Fibroblast of the conjunctiva (primary cell): ENCODE results near the gene MAPK8IP3.

Experiments
- DNase-seq: peaks from one replicate; pipeline ENCODE4 v3.0.0-alpha.2; 2010; ENCODE audit warnings: low read depth

The MAPK8IP3 gene

GRCh38 chr16:1740234-1740633 is 34.2 kb downstream of the MAPK8IP3 start:
- no peak for DNase-seq

DNA sequence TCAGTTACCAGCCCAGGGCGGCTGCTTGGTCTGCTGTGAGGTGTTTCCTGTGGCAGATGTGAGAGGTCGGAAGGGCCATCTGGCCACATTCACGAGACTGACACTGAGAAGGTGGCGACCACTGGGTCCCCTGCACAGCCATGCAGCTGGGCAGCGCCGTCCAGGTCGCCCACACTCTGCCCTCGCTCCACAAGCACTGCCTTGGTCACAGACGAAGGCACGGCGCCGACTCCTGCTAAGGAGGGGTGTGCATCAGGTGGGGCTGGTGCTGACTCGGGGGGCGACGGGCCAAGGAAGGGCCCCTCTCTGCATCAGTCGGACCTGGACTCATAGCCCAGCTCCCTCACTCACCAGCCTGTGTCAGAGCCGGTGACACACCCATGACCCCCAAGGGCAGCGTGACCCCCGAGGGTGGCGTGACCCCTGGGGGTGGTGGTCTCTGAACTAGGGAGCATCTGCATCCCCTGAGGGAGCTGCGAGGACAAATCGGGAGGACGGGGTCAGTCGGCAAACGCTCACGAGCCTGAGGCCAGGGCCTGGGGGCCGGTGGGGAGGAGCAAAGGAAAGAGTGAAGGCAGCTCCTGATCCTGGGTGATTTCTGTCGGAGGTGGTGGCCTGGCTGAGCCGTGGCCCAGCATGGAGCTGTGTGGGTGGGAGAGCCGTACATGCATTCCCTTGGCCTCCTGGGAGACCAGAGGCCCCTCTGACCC is 34.9 kb downstream of the MAPK8IP3 start:
- DNase-seq, result no peak

- DNase-seq, result no peak
Observed at GRCh38 chr16:1741553-1742165, 35.7 kb downstream of the MAPK8IP3 start.

DNA sequence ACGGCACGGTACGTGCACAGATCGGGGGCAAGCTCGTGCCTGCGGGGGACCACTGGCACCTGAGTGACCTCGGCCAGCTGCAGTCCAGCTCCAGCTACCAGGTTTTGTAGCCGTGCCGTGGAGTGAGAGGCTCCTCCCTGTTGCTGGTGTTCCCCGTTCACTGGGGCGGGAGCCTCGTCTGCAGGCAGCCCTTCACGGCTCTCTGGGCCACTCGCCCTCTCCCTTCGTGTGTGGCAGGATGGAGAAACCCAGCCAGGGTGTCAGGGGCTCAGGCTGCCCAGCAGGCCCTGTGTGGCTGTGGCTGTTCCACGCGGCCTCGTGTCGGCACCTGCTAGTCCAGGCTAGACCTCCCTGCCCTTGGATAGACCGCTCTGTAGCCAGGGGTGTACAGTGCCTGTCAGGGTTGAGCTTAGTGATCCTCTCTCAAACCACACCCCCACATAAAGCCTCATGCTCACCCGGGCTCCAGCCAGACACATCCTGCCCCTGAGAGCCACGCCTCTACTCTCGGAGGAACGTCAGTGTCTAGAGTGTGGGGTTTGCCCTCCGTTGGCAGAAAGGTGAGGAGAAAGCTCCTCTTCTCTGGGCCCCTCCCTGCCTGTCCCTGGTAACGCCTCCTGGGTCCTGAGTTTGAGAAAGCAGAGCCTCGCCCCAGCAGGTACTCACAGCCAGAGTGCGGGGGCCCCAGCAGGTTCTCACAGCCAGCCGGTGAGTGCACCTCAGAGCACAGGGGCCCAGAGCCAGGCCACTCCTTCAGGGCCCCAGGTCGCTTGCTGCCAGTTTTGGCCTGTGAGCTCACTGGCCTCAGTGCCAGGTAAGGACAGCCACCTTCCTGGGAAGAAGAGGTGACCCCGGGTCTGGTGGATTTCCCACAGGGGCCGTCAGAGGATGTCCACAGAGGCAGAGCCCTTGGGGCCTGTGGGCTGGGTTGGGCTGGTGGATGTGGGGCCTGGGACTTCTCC is 37.7 kb downstream of the MAPK8IP3 start:
- no peak for DNase-seq

DNA sequence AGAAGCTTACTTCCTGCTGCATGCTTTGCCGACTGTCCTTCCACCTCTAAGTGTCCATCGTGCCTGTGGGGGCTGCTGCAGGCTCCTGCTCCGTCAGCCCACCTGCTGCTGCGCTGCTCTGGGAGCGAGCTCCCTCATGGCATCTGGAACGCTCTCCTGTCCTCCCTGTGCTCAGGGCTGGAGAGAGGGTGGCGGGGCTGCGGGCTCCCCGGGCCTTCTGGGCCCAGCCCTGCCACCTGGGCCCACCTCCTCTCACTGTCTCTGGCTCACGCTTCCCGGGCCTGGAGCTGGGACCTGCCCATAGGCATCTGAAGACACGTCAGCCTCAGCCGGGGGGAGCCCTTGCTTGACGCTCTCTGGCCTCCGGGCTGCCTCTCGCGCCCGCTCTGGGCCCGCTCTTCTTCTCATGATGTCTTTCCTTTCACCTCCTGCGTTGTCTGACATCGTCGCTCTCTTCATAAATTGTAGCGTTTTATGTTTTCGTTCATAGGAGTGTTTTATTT is 38.4 kb downstream of the MAPK8IP3 start:
- DNase-seq, result no peak

DNA sequence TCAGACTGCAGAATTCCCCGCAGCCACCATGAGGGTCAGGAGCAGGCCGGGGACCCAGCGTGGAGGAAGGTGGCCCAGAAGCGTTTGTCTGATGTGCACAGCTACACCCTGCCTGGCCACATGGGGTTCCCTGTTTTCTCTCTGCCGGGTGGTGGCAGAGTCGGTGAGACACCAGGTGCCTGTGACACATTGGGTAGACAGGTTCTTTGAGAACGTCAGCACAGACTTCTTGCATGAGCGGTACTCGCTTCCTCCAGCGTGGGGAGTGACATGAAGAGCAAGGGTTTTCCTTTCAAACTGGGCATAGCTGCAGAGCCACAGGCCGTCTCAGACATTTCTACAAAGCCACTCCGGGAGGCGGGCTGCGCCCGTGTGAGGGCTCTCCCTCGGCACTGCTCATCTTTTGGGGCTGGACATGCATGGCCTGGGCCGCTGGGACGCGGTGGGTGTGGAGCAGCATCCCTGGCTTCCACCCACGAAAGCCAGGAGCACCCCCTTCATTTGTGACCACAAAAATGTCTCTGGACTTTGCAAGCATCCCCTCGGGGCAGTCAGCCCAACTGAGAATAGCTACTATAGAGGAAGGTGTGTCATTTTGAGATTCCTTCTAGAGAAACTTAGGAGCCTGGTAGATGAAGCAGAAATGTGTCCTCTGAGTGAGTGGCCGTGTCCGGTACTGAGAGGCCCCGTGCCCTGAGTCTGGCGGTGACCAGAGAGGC is 39.3 kb downstream of the MAPK8IP3 start:
- peak; percentile 22 for DNase-seq

DNA sequence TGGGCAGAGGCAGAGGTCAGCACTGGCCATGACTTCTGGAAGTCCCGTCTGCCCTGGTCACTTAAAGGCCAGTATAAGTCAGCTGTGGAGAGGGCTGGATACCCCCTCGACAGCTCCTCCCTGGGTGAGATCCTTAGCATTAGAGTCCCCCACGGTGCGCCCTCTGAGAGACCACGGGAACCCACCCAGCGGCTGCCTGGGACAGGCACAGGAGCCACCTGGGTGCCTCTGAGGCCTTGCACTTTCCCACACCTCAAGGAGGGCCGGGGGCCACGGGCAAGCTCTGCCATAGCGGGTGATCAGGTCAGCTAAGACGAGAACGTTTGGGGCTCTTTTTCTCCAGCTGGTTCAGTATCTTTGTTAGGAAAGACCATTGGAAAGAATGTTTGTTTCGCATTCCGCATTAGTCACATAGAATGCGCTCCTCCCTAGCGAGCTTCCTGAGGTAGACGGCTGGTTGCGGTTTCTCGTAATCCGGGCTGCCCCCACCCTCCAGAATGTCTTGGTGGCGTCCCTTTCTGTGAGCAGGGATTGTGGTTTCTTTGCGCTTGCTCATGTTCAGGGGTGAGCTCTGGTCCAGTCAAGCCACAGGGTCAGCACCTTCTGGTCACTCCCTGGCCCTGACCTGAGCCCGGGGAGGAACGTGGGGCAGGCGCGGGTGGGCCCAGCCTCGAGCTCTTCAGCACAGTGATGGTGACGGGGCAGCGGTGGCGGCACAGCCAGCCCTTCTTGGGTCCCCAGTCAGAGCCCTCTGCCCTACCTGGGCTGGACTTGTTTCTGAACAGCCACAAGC is 40.1 kb downstream of the MAPK8IP3 start:
- DNase-seq, result peak; percentile 44

- DNase-seq, result no peak
Observed at GRCh38 chr16:1746693-1747195, 40.7 kb downstream of the MAPK8IP3 start.

DNA sequence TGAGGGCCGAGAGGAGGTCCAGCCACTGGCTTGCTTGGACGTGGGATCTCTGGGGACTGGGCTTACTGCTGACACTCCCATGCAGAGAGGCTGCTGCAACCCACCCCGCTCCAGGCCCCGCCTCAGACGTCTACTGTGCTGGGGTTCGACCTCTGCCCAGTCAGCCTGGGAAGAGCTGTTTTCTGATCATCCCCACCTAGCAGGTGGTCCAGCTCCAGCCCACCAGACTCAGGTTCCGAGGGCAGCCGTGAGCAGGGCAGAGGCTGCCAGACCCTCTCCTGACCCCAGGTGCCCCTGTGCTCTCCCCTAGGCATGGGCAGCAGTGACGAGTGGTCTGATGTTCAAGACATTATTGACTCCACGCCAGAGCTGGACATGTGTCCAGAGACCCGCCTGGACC is 41.9 kb downstream of the MAPK8IP3 start:
- DNase-seq, result no peak

- DNase-seq, result no peak
Observed at GRCh38 chr16:1749152-1750117, 43.4 kb downstream of the MAPK8IP3 start.

GRCh38 chr16:1751946-1752345 is 46.0 kb downstream of the MAPK8IP3 start:
- no peak for DNase-seq

DNA sequence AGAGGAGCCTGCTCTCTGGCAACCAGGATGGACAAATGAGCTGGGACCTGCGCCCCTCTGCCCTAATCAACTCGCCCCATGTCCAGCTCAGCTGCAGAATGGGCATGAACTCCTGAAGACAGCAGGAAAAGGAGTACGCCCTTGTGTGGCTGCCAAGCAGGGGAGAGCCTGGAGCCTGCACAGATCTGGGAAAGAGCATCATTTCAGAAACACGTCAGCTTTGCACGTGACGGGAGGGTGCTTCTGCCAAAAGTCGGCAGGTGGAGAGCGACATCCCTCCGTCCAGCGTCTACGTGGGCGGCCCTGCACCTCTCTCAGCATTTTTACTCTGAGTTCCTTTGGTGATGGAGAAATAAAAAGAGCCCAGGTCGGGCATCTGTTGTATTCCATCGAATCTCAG is 46.9 kb downstream of the MAPK8IP3 start:
- DNase-seq, result no peak

- DNase-seq, result no peak
Observed at GRCh38 chr16:1754204-1754603, 48.2 kb downstream of the MAPK8IP3 start.

DNA sequence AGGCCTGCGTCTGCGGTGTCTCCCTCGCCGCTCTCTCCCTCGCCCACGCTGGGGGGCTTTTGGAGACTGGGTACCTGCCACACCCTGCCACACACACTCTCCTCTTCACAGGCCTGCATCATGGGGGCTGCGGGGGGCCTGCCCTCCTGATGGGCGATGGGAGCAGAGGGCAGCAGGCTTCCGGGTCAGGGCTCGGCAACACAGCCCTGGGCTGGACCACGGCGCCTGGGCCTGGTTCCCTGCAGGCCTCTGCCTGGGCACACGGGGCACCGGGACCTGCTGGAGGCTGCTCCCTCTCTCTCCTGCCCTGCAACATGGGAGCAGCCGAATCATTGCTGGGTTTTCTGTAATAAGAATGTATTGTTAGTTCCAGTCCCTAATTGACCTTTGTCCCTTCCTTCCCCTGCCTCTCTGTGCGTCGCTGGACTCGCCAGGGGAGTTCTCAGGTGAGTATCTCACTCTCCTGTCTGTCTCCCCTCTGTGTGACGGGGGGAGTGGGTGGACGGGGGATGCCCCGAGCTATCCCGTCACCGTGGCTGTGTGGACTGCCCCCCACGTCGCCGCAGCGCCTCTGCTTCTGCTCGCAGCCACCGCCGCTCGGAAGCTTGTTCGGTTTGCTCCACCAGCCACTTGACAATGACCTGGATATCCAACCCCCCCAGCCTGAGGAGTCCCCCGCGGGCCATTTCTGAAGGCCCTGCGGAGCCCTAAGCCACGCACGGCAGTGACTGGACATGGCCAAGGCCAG is 51.9 kb downstream of the MAPK8IP3 start:
- DNase-seq, result no peak

DNA sequence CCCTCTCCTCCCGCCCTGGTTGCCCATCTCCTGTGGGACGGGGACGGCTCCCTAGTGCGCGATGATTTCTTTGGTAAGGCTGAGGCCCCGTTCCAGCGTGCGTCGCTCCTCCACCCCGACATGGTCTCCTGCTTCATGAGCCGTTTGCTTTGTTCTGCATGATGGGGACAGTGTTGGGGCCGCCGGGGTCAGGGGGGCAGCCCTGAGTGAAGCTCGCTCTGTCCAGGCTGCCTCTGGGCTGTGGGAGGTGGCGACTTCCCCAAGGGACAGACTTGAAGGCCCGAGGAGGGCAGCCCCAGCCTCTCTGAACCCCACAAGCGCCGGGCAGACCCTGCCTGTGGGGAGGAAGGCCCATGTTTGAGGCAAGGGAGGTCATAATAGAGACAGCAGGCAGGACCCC is 52.9 kb downstream of the MAPK8IP3 start:
- DNase-seq, result no peak

DNA sequence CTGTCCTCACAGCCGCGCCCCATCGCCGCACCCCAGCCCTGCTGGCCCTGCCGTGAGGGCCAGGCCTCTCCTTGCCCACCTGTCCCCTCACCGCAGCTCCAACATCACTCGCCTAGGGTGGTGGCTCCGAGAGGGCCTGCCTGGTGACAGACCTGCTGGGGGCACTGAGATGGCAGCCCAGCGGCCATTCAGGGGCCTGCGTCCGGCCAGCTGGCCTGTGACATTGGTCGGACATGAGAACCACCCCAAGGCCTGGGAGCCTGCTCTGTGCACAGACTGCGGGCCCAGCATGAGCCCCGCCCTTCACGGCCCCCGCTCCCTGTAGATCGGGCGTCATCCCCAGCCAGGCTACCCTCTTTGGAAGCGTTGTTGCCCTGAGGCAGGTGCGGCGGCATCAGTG is 53.5 kb downstream of the MAPK8IP3 start:
- no peak for DNase-seq

DNA sequence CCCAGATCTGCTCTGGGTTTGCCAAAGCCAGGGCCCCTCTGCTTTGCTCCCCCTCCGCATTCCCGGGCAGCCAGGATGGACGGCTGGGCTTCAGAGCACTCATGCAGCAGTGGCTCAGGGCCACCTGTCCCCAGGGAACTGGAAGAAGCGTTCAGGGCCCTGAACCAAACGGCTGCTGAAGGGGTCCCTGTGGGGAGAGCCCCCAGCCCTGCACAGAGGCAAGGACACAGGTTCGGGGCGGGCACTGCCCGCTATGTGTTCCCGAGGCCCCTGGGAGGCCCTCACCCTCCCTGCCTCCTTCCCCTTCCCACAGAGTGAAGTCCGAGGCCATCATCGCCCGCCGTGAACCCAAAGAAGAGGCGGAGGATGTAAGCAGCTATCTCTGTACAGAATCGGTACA is 54.9 kb downstream of the MAPK8IP3 start:
- DNase-seq, result no peak

DNA sequence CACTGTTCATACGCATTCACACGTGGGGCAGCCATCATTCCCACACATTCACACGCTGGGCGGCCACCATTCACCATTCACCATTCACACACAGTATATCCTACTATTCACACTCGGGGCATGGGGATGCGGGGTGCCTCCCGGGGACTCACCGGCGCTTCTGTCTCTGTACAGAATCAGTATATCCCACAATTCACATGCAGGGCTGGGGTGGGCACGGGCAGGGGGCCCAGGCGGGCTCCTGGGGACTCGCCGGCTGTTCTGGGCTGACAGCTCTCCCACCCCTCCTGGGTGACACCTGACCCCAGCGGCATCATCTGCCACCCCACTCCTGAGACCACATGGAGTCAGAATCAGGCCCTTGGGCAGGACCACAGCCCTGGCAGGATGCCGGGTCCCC is 55.8 kb downstream of the MAPK8IP3 start:
- DNase-seq, result no peak
